Uterus (tissue), 2 donors: ENCODE measurements around the gene MMAB.

Source experiments
- POLR2A ChIP-seq, 2 donors: fragments of 450-650 bp; IDR thresholded peaks; one replicate each; pipeline ENCODE4 v1.6.1; 2016; ENCODE audit warnings: antibody characterized with exemption in 2 of 2, mild to moderate bottlenecking in 1 of 2, moderate library complexity in 1 of 2
- TF ChIP-seq, protein P1 (sequence below), 4 experiments: fragments of 200-600 bp in 2 of 4; fragments of 450-650 bp in 2 of 4; sonication (generic) in 2 of 4; IDR thresholded peaks; one replicate each; pipeline ENCODE4 v1.5.1; 2016 to 2019; ENCODE audit warnings: antibody characterized with exemption in 4 of 4, mild to moderate bottlenecking in 2 of 4, moderate library complexity in 1 of 4

DNA sequence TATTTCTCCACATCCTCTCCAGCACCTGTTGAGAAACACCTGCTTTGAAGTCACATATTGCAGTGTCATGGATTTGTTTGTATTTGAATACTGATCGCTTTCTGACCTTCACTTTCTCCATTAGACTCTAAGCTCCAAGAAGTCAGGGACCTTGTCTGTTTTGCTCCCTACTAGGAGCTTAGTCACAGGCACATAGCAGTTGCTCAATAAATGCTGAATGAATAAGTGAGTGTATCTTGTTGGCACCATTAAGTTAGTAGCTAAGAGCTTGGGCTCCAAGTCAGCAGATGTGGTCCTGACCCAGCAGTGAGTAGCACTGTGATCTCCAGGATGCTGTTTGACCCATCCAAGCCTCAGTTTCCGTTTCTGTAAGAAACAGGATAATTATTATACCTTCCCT, 10.4 kb upstream of the MMAB start:
- TF ChIP-seq, protein P1, sequence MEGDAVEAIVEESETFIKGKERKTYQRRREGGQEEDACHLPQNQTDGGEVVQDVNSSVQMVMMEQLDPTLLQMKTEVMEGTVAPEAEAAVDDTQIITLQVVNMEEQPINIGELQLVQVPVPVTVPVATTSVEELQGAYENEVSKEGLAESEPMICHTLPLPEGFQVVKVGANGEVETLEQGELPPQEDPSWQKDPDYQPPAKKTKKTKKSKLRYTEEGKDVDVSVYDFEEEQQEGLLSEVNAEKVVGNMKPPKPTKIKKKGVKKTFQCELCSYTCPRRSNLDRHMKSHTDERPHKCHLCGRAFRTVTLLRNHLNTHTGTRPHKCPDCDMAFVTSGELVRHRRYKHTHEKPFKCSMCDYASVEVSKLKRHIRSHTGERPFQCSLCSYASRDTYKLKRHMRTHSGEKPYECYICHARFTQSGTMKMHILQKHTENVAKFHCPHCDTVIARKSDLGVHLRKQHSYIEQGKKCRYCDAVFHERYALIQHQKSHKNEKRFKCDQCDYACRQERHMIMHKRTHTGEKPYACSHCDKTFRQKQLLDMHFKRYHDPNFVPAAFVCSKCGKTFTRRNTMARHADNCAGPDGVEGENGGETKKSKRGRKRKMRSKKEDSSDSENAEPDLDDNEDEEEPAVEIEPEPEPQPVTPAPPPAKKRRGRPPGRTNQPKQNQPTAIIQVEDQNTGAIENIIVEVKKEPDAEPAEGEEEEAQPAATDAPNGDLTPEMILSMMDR (IDR thresholded peaks at IDR 0.05), result no peak
- no peak for TF ChIP-seq POLR2A (IDR thresholded peaks at IDR 0.05)
